Testis (tissue), 3 donors: ENCODE results near the gene TRAF2. TPM values are rescaled to one million over a fixed set of nuclear protein-coding genes. Genes with fewer than 3 reads are reported as not detected.
"Not testable (repeated sequence)": the region's sequence is repeated elsewhere in the genome, so short reads cannot be mapped to it uniquely, and the experiment has no call there.

Source experiments
- DNase-seq: peaks from one replicate; pipeline ENCODE4 v3.0.0-alpha.2; 2019
- H3K27ac ChIP-seq, 2 donors: fragments of 200-600 bp; sonication (generic); one replicate each; pipeline ENCODE4 v1.5.1; 2019
- H3K27me3 ChIP-seq: fragments of 200-600 bp; sonication (generic); one replicate; pipeline ENCODE4 v1.5.1; 2019
- H3K36me3 ChIP-seq: fragments of 200-600 bp; sonication (generic); one replicate; pipeline ENCODE4 v1.5.1; 2017; ENCODE audit warnings: low read depth; ENCODE audit errors: missing control alignments
- H3K4me1 ChIP-seq: fragments of 200-600 bp; sonication (generic); one replicate; pipeline ENCODE4 v1.5.1; 2019
- H3K4me3 ChIP-seq, 2 donors: fragments of 200-600 bp; sonication (generic); one replicate each; pipeline ENCODE4 v1.5.1; 2017 to 2019
- H3K9me3 ChIP-seq: fragments of 200-600 bp; sonication (generic); one replicate; pipeline ENCODE4 v1.5.1; 2017
- POLR2A ChIP-seq: fragments of 450-650 bp; IDR thresholded peaks from one replicate; pipeline ENCODE4 v1.6.1; 2017; ENCODE audit warnings: antibody characterized with exemption, mild to moderate bottlenecking, moderate library complexity
- WGBS, 2 donors: methylation state at CpG; one replicate each; pipeline ENCODE4 v1.1.5; 2018; 5-methylcytosine and 5-hydroxymethylcytosine counted together
- intact Hi-C: fragments of 100-400 bp; cut with DNase I; formaldehyde crosslinking; loops from one replicate; pipeline ENCODE4 v1.15.1; 2023; ENCODE audit warnings: low total_unique reads
- polyA plus RNA-seq: library from polyadenylated mRNA; stranded (reverse); fragments of 350-450 nt; fragmentation: Illumina TruSeq; extraction: RNeasy Lipid Tissue Mini Kit (QIAGEN cat#74804); gene quantifications from one replicate; pipeline ENCODE4 v1.2.3, GENCODE V29; 2014; ENCODE audit warnings: low read depth, low replicate concordance; ENCODE audit not compliant: insufficient read depth
- total RNA-seq, 2 donors: library from RNA; depleted of rRNA; stranded (reverse); fragments of >200 nt; gene quantifications; one replicate each; pipeline ENCODE4 v1.2.3, GENCODE V29; 2016
- TF ChIP-seq, protein P1 (sequence below), 3 experiments: fragments of 450-650 bp in 2 of 3; fragments of 200-600 bp in 1 of 3; sonication (generic) in 1 of 3; IDR thresholded peaks; one replicate each; pipeline ENCODE4 v1.5.1; 2016 to 2019; ENCODE audit warnings: antibody characterized with exemption in 3 of 3, mild to moderate bottlenecking in 2 of 3, moderate library complexity in 1 of 3

The TRAF2 gene
- total and polyA plus RNA-seq, 3 donors from 2014 or later: 21.9 to 32.9 (median 23.7) TPM

DNA sequence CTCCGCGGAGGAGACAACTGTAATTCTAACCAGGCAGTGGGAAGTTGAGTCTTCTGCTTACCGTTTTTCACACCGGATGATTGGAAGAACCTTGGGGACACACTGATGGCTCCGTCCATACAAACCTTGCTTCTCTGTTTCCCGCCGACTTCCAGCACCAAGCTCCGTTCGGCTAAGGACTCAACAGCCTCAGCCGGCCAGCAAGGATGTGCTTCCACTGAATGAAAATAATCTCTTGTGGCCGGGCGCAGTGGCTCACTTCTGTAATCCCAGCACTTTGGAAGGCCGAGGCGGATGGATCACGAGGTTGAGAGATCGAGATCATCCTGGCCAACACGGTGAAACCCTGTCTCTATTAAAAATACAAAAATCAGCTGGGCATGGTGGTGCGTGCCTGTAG is 18.4 kb upstream of the TRAF2 start:
- TF ChIP-seq, protein P1, sequence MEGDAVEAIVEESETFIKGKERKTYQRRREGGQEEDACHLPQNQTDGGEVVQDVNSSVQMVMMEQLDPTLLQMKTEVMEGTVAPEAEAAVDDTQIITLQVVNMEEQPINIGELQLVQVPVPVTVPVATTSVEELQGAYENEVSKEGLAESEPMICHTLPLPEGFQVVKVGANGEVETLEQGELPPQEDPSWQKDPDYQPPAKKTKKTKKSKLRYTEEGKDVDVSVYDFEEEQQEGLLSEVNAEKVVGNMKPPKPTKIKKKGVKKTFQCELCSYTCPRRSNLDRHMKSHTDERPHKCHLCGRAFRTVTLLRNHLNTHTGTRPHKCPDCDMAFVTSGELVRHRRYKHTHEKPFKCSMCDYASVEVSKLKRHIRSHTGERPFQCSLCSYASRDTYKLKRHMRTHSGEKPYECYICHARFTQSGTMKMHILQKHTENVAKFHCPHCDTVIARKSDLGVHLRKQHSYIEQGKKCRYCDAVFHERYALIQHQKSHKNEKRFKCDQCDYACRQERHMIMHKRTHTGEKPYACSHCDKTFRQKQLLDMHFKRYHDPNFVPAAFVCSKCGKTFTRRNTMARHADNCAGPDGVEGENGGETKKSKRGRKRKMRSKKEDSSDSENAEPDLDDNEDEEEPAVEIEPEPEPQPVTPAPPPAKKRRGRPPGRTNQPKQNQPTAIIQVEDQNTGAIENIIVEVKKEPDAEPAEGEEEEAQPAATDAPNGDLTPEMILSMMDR (IDR thresholded peaks at IDR 0.05): no peak
- no peak for TF ChIP-seq POLR2A
- H3K36me3 ChIP-seq: no peaks in the 10 kb centered on the region
- WGBS, 2 donors: 75 to 82% methylated on average over 18 of the region's 18 CpGs
- H3K4me3 ChIP-seq: no peak overlapping the region
- H3K27ac ChIP-seq: no peak overlapping the region
- intact Hi-C loops: no loop called here
- DNase-seq: no peak
- H3K9me3 ChIP-seq: no peaks in the 10 kb centered on the region
- peaks cover 13% of the 10 kb centered on the region for H3K4me1 ChIP-seq
- H3K27me3 ChIP-seq: no peaks in the 10 kb centered on the region

DNA sequence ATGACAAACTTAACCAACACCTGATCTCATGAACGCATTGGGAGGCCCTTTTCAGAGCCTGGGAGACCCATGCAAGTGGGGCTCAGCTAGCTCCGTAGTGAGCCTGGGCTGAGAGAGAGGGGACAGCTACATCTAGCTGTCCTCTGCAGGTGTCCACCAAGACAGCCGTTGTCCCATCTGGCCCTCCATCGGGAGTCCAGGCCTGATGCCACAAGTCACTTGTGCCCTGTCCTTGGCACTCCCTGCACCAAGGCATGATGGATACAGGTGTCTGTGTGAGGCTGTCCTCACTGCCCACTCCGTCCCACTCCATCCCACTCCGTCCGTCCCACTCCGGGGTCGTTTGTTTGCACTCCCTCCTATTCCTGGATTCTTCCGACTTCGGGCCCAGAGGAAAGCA is 17.7 kb upstream of the TRAF2 start:
- no peak for DNase-seq
- intact Hi-C loops: no loop called here
- H3K4me3 ChIP-seq: no peak overlapping the region
- peaks cover 13% of the 10 kb centered on the region for H3K4me1 ChIP-seq
- no peaks in the 10 kb centered on the region for H3K9me3 ChIP-seq
- WGBS, 2 donors: 72 to 88% methylated on average over 10 to 11 of the region's 11 CpGs
- H3K27ac ChIP-seq: no peak overlapping the region
- H3K27me3 ChIP-seq: no peaks in the 10 kb centered on the region
- TF ChIP-seq, protein P1 (IDR thresholded peaks at IDR 0.05): no peak
- no peak for TF ChIP-seq POLR2A
- H3K36me3 ChIP-seq: no peaks in the 10 kb centered on the region

DNA sequence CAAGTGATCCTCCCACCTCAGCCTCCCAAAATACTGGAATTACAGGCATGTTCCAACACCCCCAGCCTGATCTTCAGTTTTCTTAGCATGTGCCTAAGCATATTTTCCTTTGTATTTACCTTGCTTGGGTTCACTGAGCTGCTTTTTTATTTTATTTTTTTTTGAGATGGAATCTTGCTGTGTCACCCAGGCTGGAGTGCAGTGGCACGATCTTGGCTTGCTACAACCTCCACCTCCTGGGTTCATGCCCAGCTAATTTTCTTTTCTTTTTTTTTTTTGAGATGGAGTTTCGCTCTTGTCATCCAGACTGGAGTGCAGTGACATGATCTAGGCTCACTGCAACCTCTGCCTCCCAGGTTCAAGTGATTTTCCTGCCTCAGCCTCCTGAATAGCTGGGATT is 16.7 kb upstream of the TRAF2 start:
- H3K4me3 ChIP-seq, DNase-seq, H3K27me3 ChIP-seq, intact Hi-C loops, H3K9me3 ChIP-seq, H3K27ac ChIP-seq, H3K36me3 ChIP-seq: not testable (repeated sequence)
- WGBS, 2 donors: 88 to 90% methylated on average over 2 of the region's 2 CpGs
- peaks cover 13% of the 10 kb centered on the region for H3K4me1 ChIP-seq

DNA sequence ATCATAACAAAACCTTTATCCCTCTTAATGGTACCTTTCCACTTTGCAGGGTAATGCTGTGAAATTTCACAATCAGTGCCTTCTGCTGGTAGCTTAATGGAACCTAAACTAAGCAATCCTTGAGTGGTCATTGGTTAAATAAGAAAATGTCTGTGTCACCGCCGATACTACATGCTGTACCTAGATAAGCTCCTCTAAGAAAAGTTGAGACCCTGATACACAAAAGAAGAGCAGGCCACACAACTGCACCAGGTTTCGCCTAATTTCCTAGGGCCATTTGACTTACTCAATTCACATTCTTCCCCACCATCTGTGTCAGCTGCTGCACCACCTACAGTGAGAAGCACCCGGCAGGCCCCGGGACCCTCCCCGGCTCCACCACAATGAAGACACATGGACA is 11.2 kb upstream of the TRAF2 start:
- H3K4me1 ChIP-seq: no peaks in the 10 kb centered on the region
- H3K9me3 ChIP-seq: no peaks in the 10 kb centered on the region
- H3K27me3 ChIP-seq: no peaks in the 10 kb centered on the region
- intact Hi-C loops: no loop called here
- H3K36me3 ChIP-seq: no peaks in the 10 kb centered on the region
- TF ChIP-seq, protein P1 (IDR thresholded peaks at IDR 0.05): no peak
- no peak for TF ChIP-seq POLR2A
- 90 to 97% methylated on average over 6 of the region's 6 CpGs for WGBS, 2 donors
- H3K4me3 ChIP-seq: no peak overlapping the region
- DNase-seq: no peak
- no peak overlapping the region for H3K27ac ChIP-seq

DNA sequence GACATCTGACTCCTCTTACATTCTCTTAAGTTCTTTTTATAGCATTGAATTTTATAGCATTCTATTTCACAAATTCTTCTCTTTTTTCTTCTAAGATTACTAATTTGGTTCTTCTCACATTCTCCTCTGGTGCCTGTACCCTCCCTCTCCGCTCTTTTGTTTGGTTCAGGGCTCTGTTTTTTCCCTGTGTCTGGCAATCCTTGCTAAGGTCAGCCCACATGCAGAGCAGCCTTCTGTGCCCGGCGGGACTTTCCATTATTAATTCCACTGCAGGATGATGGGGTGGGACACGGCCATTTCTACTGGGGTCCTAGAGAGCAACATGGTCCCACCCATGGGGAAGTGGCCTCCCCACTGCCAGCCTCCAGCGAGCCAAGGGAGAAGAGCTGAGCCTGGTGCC is 9.8 kb upstream of the TRAF2 start:
- no peak overlapping the region for H3K27ac ChIP-seq
- 86 to 92% methylated on average over 5 of the region's 5 CpGs for WGBS, 2 donors
- no peak for TF ChIP-seq POLR2A
- TF ChIP-seq, protein P1 (IDR thresholded peaks at IDR 0.05): no peak
- no peaks in the 10 kb centered on the region for H3K27me3 ChIP-seq
- H3K4me3 ChIP-seq: no peak overlapping the region
- H3K4me1 ChIP-seq: no peaks in the 10 kb centered on the region
- no peaks in the 10 kb centered on the region for H3K9me3 ChIP-seq
- no peaks in the 10 kb centered on the region for H3K36me3 ChIP-seq
- intact Hi-C loops: no loop called here
- DNase-seq: no peak
